NCI-H510A treated with DMSO at 0.1 percent for 48 hours (cell line): ENCODE results near the gene NPHS1.
"Not testable (repeated sequence)": the region's sequence is repeated elsewhere in the genome, so short reads cannot be mapped to it uniquely, and the experiment has no call there.

Experiments
- DNase-seq: peaks from one replicate; lab custom pipeline; 2025; lab: John Stamatoyannopoulos, UW

Gene NPHS1

GRCh38 chr19:35852029-35852780 is at the start of gene NPHS1:
Gene NPHS1, minus strand, starts transcription at chr19:35852504. Its CDS starts 667 bp downstream, at chr19:35851837.
- no peak for DNase-seq

GRCh38 chr19:35901055-35901644 is 48.8 kb upstream of the NPHS1 start:
- no peak for DNase-seq

- peak; percentile 34 for DNase-seq
These were observed 47.4 kb upstream of the NPHS1 start for GRCh38 chr19:35899547-35900214.

- no peak for DNase-seq
These were observed 46.1 kb upstream of the NPHS1 start for GRCh38 chr19:35898499-35898809.

GRCh38 chr19:35897706-35898451 is 45.6 kb upstream of the NPHS1 start:
- no peak for DNase-seq

GRCh38 chr19:35896643-35897040 is 44.3 kb upstream of the NPHS1 start:
- no peak for DNase-seq

GRCh38 chr19:35895911-35896642 is 43.8 kb upstream of the NPHS1 start:
- no peak for DNase-seq

- DNase-seq: no peak
These were observed 42.0 kb upstream of the NPHS1 start for GRCh38 chr19:35894342-35894741.

GRCh38 chr19:35891819-35892218 is 39.5 kb upstream of the NPHS1 start:
- not testable (repeated sequence) for DNase-seq

- no peak for DNase-seq
These were observed 37.9 kb upstream of the NPHS1 start for GRCh38 chr19:35890113-35890650.

GRCh38 chr19:35889370-35890112 is 37.2 kb upstream of the NPHS1 start:
- no peak for DNase-seq

GRCh38 chr19:35888398-35888797 is 36.1 kb upstream of the NPHS1 start:
- no peak for DNase-seq

- DNase-seq: no peak
These were observed 34.9 kb upstream of the NPHS1 start for GRCh38 chr19:35887197-35887596.

GRCh38 chr19:35885904-35886303 is 33.6 kb upstream of the NPHS1 start:
- no peak for DNase-seq

- DNase-seq: no peak
These were observed 33.0 kb upstream of the NPHS1 start for GRCh38 chr19:35885225-35885738.

- no peak for DNase-seq
These were observed 31.6 kb upstream of the NPHS1 start for GRCh38 chr19:35883882-35884281.

GRCh38 chr19:35882114-35882832 is 30.0 kb upstream of the NPHS1 start:
- peak; percentile 76 for DNase-seq

GRCh38 chr19:35879770-35880317 is 27.5 kb upstream of the NPHS1 start:
- peak; percentile 69 for DNase-seq

- no peak for DNase-seq
These were observed 26.8 kb upstream of the NPHS1 start for GRCh38 chr19:35879068-35879467.
